Measurements from ENCODE around the gene MICU1. TPM values are rescaled to one million over a fixed set of nuclear protein-coding genes. Genes with fewer than 3 reads are reported as not detected.

The MICU1 gene
- total RNA-seq, 1 experiment from 2014 or later: 39.4 TPM

DNA sequence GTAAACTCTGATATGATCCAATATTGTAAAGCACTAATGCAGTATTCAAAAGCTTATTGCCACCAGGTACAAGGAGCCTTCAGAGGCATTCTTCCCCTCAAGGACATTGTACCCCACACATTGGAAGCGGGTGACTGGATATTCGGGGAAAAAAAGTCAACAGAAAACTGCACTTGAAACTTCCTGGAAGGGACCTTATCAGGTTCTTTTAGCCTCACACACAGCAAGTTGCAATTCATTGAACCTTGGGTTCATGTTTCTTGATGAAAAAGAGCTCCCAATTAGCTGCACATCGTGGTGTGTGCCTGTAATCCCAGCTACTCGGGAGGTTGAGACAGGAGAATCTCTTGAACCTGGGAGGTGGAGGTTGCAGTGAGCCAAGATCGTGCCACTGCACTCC lies 16.4 kb upstream of the MICU1 start (continued):
- TF ChIP-seq CBX3 (IDR thresholded peaks at IDR 0.05; ENCODE audit: low read depth) (no peak), SP1 (IDR thresholded peaks at IDR 0.05; ENCODE audit: low read depth) (no peak), EZH2phosphoT487 (IDR thresholded peaks at IDR 0.05; ENCODE audit: borderline replicate concordance) (no peak), ELF1 (IDR thresholded peaks at IDR 0.05; ENCODE audit: borderline replicate concordance, low read depth) (no peak), YY1 (IDR thresholded peaks at IDR 0.05; ENCODE audit: extremely low read depth, insufficient replicate concordance, low read depth, low read length) (no peak)

DNA sequence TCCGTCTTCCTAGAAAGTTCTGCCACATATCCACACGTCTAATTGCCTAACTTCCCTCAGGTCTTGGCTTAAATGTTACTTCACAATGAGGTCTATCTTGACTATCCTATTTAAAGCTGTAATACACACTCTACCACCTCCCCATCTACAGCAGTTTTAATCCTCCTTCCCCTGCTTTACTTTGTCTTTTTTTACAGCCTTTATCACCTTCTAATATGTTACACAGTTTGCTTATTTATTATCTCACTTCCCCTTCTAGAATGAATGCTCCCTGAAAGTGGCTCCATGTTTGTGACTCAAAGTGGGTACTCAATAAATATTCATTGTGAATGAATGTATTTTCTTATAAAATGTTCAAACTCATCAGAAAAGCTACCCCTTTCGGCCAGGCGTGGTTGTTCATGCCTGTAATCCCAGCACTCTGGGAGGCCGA lies 13.6 kb upstream of the MICU1 start:
- Histone ChIP-seq H2AFZ (ENCODE audit: low read depth, low read length, poor library complexity, severe bottlenecking) (no peak overlapping the region), H3K4me2 (ENCODE audit: low read length) (no peak overlapping the region), H3K4me1 (ENCODE audit: control insufficient read depth in 1 of 2, insufficient read depth in 2 of 2, low read length in 2 of 2) (peaks cover 0 to 3% of the 10 kb centered on the region in 2 experiments; a peak in 1 of 4 replicates), H3K9me3 (ENCODE audit: control insufficient read depth in 1 of 2, insufficient read depth in 1 of 2, low read depth in 1 of 2, low read length in 2 of 2) (no peaks in the 10 kb centered on the region), H3K27ac (ENCODE audit: low read depth, low read length) (no peak overlapping the region), H3K9me2 (ENCODE audit: insufficient read depth) (no peaks in the 10 kb centered on the region), H3K27me3 (ENCODE audit: insufficient read depth, low read length) (no peaks in the 10 kb centered on the region), H3K36me3 (ENCODE audit: control insufficient read depth in 1 of 2, insufficient read depth in 2 of 2, low read length in 2 of 2) (no peaks in the 10 kb centered on the region), H4K20me1 (ENCODE audit: insufficient read depth) (no peaks in the 10 kb centered on the region), H3K79me2 (ENCODE audit: insufficient read depth, low read length) (no peaks in the 10 kb centered on the region), H3K4me3 (replicated peaks in 1 of 2; ENCODE audit: low read depth in 1 of 2, low read length in 2 of 2) (no peak overlapping the region), H3K9ac (ENCODE audit: low read length) (no peak overlapping the region)
- ChIA-PET RAD21 (ENCODE audit: low non-redundant PET in 1 of 2, low total read pairs in 2 of 2, uncharacterized antibody in 2 of 2, unreplicated experiment in 2 of 2) (no interaction called here), CTCF (no interaction called here), POLR2A (no interaction called here)
- DNase-seq (ENCODE audit: low read depth, low spot score) (no peak), ATAC-seq (no peak)
- intact Hi-C loops (cut with micrococcal nuclease): no loop called here
- TF ChIP-seq, protein P1, sequence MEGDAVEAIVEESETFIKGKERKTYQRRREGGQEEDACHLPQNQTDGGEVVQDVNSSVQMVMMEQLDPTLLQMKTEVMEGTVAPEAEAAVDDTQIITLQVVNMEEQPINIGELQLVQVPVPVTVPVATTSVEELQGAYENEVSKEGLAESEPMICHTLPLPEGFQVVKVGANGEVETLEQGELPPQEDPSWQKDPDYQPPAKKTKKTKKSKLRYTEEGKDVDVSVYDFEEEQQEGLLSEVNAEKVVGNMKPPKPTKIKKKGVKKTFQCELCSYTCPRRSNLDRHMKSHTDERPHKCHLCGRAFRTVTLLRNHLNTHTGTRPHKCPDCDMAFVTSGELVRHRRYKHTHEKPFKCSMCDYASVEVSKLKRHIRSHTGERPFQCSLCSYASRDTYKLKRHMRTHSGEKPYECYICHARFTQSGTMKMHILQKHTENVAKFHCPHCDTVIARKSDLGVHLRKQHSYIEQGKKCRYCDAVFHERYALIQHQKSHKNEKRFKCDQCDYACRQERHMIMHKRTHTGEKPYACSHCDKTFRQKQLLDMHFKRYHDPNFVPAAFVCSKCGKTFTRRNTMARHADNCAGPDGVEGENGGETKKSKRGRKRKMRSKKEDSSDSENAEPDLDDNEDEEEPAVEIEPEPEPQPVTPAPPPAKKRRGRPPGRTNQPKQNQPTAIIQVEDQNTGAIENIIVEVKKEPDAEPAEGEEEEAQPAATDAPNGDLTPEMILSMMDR (IDR thresholded peaks at IDR 0.05 in 2 of 3, conservative IDR thresholded peaks at IDR 0.05 in 1 of 3; ENCODE audit: borderline replicate concordance in 1 of 3, insufficient read depth in 1 of 3, low read depth in 2 of 3, low read length in 2 of 3): no peak
- BruUV-seq (replicated peaks): no TSS peak

Data from HCT116 (cell line).